HFFc6 (cell line): ENCODE data around the gene XAGE1A. TPM values are rescaled to one million over a fixed set of nuclear protein-coding genes. Genes with fewer than 3 reads are reported as not detected.
"Not testable (repeated sequence)": the region's sequence is repeated elsewhere in the genome, so short reads cannot be mapped to it uniquely, and the experiment has no call there.

ENCODE experiments used
- DNase-seq: peaks from one replicate; pipeline ENCODE4 v3.0.0-alpha.2; 2018
- H3K27ac Mint-ChIP-seq: 2 replicates; pipeline ENCODE4 v1.8.0; 2020; ENCODE audit warnings: mild to moderate bottlenecking, mixed read lengths
- H3K27me3 Mint-ChIP-seq: 2 replicates; pipeline ENCODE4 v1.8.0; 2021; ENCODE audit warnings: mild to moderate bottlenecking, moderate library complexity, mixed read lengths; ENCODE audit not compliant: insufficient read depth
- H3K36me3 Mint-ChIP-seq: 2 replicates; pipeline ENCODE4 v1.8.0; 2021; ENCODE audit warnings: low read depth, mixed read lengths
- H3K4me1 Mint-ChIP-seq: 2 replicates; pipeline ENCODE4 v1.8.0; 2020; ENCODE audit warnings: low read depth, mixed read lengths
- H3K4me3 Mint-ChIP-seq: 2 replicates; pipeline ENCODE4 v1.8.0; 2020; ENCODE audit warnings: mild to moderate bottlenecking, moderate library complexity, mixed read lengths
- H3K9me3 Mint-ChIP-seq: 2 replicates; pipeline ENCODE4 v1.8.0; 2020; ENCODE audit warnings: mild to moderate bottlenecking, mixed read lengths
- long read RNA-seq: library from polyadenylated mRNA; unstranded; transcript quantifications from one replicate; pipeline ENCODE4 v2.0.0, GENCODE V29; 2019
- total RNA-seq, 6 experiments: library from RNA; stranded (reverse); fragmentation: NEBNext Ultra II Directional; extraction: Animal tissue kit (Norgen Biotek cat#: 25700); gene quantifications; 2 replicates in 1 of 6; 3 replicates in 5 of 6; pipeline ENCODE4 v1.2.3, GENCODE V29; 2021
- TF ChIP-seq, protein P1 (sequence below): fragments of 200-600 bp; sonication (generic); IDR thresholded peaks from 2 replicates; pipeline ENCODE4 v1.5.0; 2021; ENCODE audit warnings: antibody characterized with exemption, mild to moderate bottlenecking

XAGE1A gene, protein sequence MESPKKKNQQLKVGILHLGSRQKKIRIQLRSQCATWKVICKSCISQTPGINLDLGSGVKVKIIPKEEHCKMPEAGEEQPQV
- total RNA-seq = not detected
- long read RNA-seq = 0 reads

GRCh38 chrX:52495545-52496418 is at the start of gene XAGE1A:
Gene XAGE1A, plus strand, starts transcription at chrX:52495808. Its CDS starts 1,554 bp downstream, at chrX:52497362.
- H3K27ac Mint-ChIP-seq, H3K27me3 Mint-ChIP-seq, H3K9me3 Mint-ChIP-seq, H3K4me1 Mint-ChIP-seq, H3K36me3 Mint-ChIP-seq, DNase-seq, H3K4me3 Mint-ChIP-seq: not testable (repeated sequence)

DNA sequence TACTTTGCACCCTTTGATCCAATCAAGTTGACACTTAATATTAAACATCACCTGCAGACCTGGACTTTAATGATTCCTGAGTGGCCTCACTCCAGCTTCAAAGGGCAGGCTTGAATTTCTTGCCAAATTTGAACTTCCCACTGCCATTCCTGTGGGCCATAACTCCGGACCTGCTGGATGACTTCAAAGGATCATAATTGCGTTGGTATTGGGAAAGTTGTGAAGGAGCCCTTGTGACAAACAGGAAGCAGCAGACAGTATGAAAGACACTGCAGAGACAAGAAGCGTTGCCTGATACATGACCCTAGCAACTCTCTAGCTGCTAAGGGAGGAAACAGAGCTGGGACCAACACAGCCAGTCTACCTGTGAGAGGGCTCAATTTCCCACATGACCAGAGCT is 43.6 kb upstream of the XAGE1A start:
- not testable (repeated sequence) for H3K9me3 Mint-ChIP-seq, H3K36me3 Mint-ChIP-seq, H3K27ac Mint-ChIP-seq, H3K4me1 Mint-ChIP-seq, H3K4me3 Mint-ChIP-seq, H3K27me3 Mint-ChIP-seq, DNase-seq

- not testable (repeated sequence) for H3K36me3 Mint-ChIP-seq, H3K27ac Mint-ChIP-seq, H3K9me3 Mint-ChIP-seq, H3K4me1 Mint-ChIP-seq, DNase-seq, H3K4me3 Mint-ChIP-seq, H3K27me3 Mint-ChIP-seq
Measured at GRCh38 chrX:52471301-52471700, 24.3 kb upstream of the XAGE1A start.

GRCh38 chrX:52496419-52496772 is 788 bp downstream of the XAGE1A start:
- H3K9me3 Mint-ChIP-seq, H3K4me3 Mint-ChIP-seq, H3K36me3 Mint-ChIP-seq, H3K27me3 Mint-ChIP-seq, DNase-seq, H3K27ac Mint-ChIP-seq, H3K4me1 Mint-ChIP-seq: not testable (repeated sequence)

GRCh38 chrX:52501362-52501761 is 5.8 kb downstream of the XAGE1A start:
- H3K27me3 Mint-ChIP-seq, H3K27ac Mint-ChIP-seq, H3K4me3 Mint-ChIP-seq, H3K36me3 Mint-ChIP-seq, DNase-seq, H3K4me1 Mint-ChIP-seq, H3K9me3 Mint-ChIP-seq: not testable (repeated sequence)

- Mint-ChIP-seq H3K4me1 (no peaks in the 10 kb centered on the region), H3K9me3 (no peaks in the 10 kb centered on the region), H3K36me3 (no peaks in the 10 kb centered on the region), H3K27me3 (peaks cover 7% of the 10 kb centered on the region), H3K4me3 (no peak overlapping the region), H3K27ac (no peak overlapping the region)
- TF ChIP-seq, protein P1, sequence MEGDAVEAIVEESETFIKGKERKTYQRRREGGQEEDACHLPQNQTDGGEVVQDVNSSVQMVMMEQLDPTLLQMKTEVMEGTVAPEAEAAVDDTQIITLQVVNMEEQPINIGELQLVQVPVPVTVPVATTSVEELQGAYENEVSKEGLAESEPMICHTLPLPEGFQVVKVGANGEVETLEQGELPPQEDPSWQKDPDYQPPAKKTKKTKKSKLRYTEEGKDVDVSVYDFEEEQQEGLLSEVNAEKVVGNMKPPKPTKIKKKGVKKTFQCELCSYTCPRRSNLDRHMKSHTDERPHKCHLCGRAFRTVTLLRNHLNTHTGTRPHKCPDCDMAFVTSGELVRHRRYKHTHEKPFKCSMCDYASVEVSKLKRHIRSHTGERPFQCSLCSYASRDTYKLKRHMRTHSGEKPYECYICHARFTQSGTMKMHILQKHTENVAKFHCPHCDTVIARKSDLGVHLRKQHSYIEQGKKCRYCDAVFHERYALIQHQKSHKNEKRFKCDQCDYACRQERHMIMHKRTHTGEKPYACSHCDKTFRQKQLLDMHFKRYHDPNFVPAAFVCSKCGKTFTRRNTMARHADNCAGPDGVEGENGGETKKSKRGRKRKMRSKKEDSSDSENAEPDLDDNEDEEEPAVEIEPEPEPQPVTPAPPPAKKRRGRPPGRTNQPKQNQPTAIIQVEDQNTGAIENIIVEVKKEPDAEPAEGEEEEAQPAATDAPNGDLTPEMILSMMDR = no peak
- DNase-seq = no peak
Measured at GRCh38 chrX:52504551-52504950, 8.9 kb downstream of the XAGE1A start.

DNA sequence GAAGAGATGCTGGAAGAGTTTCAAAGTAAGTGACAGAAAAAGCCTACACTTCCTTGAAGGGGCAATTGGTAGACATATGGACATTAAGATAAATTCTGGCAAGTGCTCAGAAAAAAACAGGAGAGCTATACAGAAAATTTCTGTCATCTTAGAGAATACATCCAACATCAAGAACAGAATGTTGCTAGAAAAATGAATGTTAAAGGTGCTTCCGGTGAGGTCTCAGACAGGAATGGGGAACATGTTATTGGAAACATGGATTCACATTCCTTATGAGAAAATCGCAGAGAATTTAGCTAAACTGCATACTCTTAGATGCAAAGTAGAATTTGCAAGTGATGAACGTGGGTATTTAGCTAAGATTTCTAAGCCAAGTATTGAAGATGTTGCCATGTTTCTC is 11.7 kb downstream of the XAGE1A start:
- peaks cover 7% of the 10 kb centered on the region for H3K27me3 Mint-ChIP-seq
- TF ChIP-seq, protein P1 = no peak
- H3K4me3 Mint-ChIP-seq = no peak overlapping the region
- no peaks in the 10 kb centered on the region for H3K36me3 Mint-ChIP-seq
- H3K27ac Mint-ChIP-seq = no peak overlapping the region
- no peaks in the 10 kb centered on the region for H3K4me1 Mint-ChIP-seq
- DNase-seq = no peak
- H3K9me3 Mint-ChIP-seq = no peaks in the 10 kb centered on the region

- TF ChIP-seq, protein P1 = no peak
- no peaks in the 10 kb centered on the region for H3K4me1 Mint-ChIP-seq
- H3K9me3 Mint-ChIP-seq = no peaks in the 10 kb centered on the region
- H3K27me3 Mint-ChIP-seq = peaks cover 7% of the 10 kb centered on the region
- H3K27ac Mint-ChIP-seq = no peak overlapping the region
- no peak for DNase-seq
- no peaks in the 10 kb centered on the region for H3K36me3 Mint-ChIP-seq
- H3K4me3 Mint-ChIP-seq = no peak overlapping the region
Measured at GRCh38 chrX:52509916-52510315, 14.3 kb downstream of the XAGE1A start.

DNA sequence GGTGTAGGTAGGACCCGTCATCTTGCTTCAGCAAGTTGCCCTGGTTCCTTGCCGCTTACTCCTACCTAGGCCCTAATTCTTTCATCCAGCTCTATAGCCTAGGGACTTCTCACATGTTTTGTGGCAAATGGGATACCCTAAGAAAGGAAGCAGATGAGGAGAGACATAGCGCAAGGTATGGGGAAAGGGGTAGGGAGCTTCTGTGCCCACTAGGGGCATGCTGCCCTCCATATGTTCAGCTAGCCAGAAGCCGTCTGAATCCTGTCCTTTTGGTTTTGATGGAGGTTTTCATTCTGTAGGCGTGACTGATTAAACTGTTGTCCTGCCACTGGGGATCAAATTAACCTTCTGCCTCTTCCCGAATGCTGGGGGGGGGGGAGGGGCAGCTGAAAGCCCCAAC is 15.5 kb downstream of the XAGE1A start:
- not testable (repeated sequence) for H3K36me3 Mint-ChIP-seq, H3K4me1 Mint-ChIP-seq, H3K4me3 Mint-ChIP-seq, H3K27me3 Mint-ChIP-seq, H3K27ac Mint-ChIP-seq, H3K9me3 Mint-ChIP-seq, DNase-seq

- not testable (repeated sequence) for H3K36me3 Mint-ChIP-seq, DNase-seq, H3K4me3 Mint-ChIP-seq, H3K27me3 Mint-ChIP-seq, H3K9me3 Mint-ChIP-seq, H3K4me1 Mint-ChIP-seq, H3K27ac Mint-ChIP-seq
Measured at GRCh38 chrX:52516110-52516986, 20.7 kb downstream of the XAGE1A start.
